Mucosa of descending colon (tissue), 3 donors: ENCODE data around the gene KCTD20. TPM values are rescaled to one million over a fixed set of nuclear protein-coding genes. Genes with fewer than 3 reads are reported as not detected.

Experiments used
- ATAC-seq: fragments of 200-7000 bp; cut with Tn5 transposase; one replicate; pipeline ENCODE4 v1.9.1; 2020; ENCODE audit warnings: mild to moderate bottlenecking, moderate library complexity
- DNase-seq, 3 donors: peaks; one replicate each; pipeline ENCODE4 v3.0.0-alpha.2; 2020
- H3K36me3 ChIP-seq: fragments of 200-600 bp; one replicate; pipeline ENCODE4 v1.8.0; 2021; ENCODE audit warnings: low read depth, mild to moderate bottlenecking
- H3K4me1 ChIP-seq: fragments of 200-600 bp; one replicate; pipeline ENCODE4 v1.8.0; 2021; ENCODE audit warnings: low read depth, mild to moderate bottlenecking
- H3K4me3 ChIP-seq: fragments of 200-600 bp; one replicate; pipeline ENCODE4 v1.8.0; 2021; ENCODE audit warnings: mild to moderate bottlenecking
- H3K9me3 ChIP-seq: fragments of 200-600 bp; one replicate; pipeline ENCODE4 v1.8.0; 2021; ENCODE audit warnings: mild to moderate bottlenecking
- CTCF ChIP-seq: fragments of 200-600 bp; IDR thresholded peaks from one replicate; pipeline ENCODE4 v1.8.0; 2022; ENCODE audit warnings: antibody characterized with exemption, mild to moderate bottlenecking
- intact Hi-C, 2 donors: fragments of 100-400 bp; cut with DNase I in 1 of 2; cut with micrococcal nuclease in 1 of 2; formaldehyde crosslinking; loops; one replicate each; pipeline versions ENCODE4 v1.11.0 to v1.11.1; 2022; cut with DNase I, micrococcal nuclease
- total RNA-seq, 3 donors: library from RNA; stranded (reverse); fragmentation: NEBNext Ultra II Directional in 2 of 3; extraction: Animal tissue kit (Norgen Biotek cat#: 25700) in 2 of 3; gene quantifications; one replicate each; pipeline versions ENCODE4 v1.2.1 to v1.2.4, GENCODE V29; 2021 to 2023
- donor health status: DM: no; HTN: no; CAD: no; lungs with moderate emphysema.
- donor health status: DM: no; HTN: no; CAD: no.
- donor health status: DM: no; HTN: yes; CAD: no.

The KCTD20 gene
- total RNA-seq, 3 donors from 2014 or later = 24.4 to 40.5 (median 28.0) TPM

- ATAC-seq (no peak), DNase-seq (no peak)
- Histone ChIP-seq H3K9me3 (no peaks in the 10 kb centered on the region), H3K36me3 (no peaks in the 10 kb centered on the region), H3K4me1 (no peaks in the 10 kb centered on the region), H3K4me3 (no peak overlapping the region)
- intact Hi-C loops = no loop called here
- no peak for TF ChIP-seq CTCF
These were observed 45.4 kb downstream of the KCTD20 start for GRCh38 chr6:36488221-36488620.

- Histone ChIP-seq H3K4me1 (no peaks in the 10 kb centered on the region), H3K36me3 (no peaks in the 10 kb centered on the region), H3K9me3 (no peaks in the 10 kb centered on the region), H3K4me3 (no peak overlapping the region)
- ATAC-seq (no peak), DNase-seq (no peak)
- intact Hi-C loops = no loop called here
- no peak for TF ChIP-seq CTCF
These were observed 46.6 kb downstream of the KCTD20 start for GRCh38 chr6:36489426-36489825.

GRCh38 chr6:36491378-36491965 lies 48.7 kb downstream of the KCTD20 start:
- ATAC-seq = no peak
- no peaks in the 10 kb centered on the region for H3K4me1 ChIP-seq

GRCh38 chr6:36492092-36492491 lies 49.3 kb downstream of the KCTD20 start:
- no peak for DNase-seq
- TF ChIP-seq CTCF = no peak
- intact Hi-C loops = no loop called here
- Histone ChIP-seq H3K36me3 (peaks cover 6% of the 10 kb centered on the region), H3K9me3 (no peaks in the 10 kb centered on the region), H3K4me3 (no peak overlapping the region), H3K4me1 (no peaks in the 10 kb centered on the region)
- ATAC-seq = no peak

More at GRCh38 chr6:36491378-36491965, 48.7 kb downstream of the KCTD20 start:
- intact Hi-C loops = no loop called here
- H3K4me3 ChIP-seq = no peak overlapping the region
- DNase-seq = no peak
- H3K9me3 ChIP-seq = no peaks in the 10 kb centered on the region
- no peak for TF ChIP-seq CTCF
- H3K36me3 ChIP-seq = no peaks in the 10 kb centered on the region

GRCh38 chr6:36492621-36493020 lies 49.8 kb downstream of the KCTD20 start:
- no peak for DNase-seq
- Histone ChIP-seq H3K4me3 (no peak overlapping the region), H3K9me3 (no peaks in the 10 kb centered on the region), H3K36me3 (peaks cover 11% of the 10 kb centered on the region), H3K4me1 (no peaks in the 10 kb centered on the region)
- TF ChIP-seq CTCF = no peak
- intact Hi-C loops = no loop called here
- ATAC-seq = no peak

- Histone ChIP-seq H3K36me3 (peaks cover 17% of the 10 kb centered on the region), H3K9me3 (no peaks in the 10 kb centered on the region), H3K4me3 (no peak overlapping the region), H3K4me1 (no peaks in the 10 kb centered on the region)
- no peak for ATAC-seq
- intact Hi-C loops = no loop called here
- no peak for DNase-seq
- TF ChIP-seq CTCF = no peak
These were observed 50.5 kb downstream of the KCTD20 start for GRCh38 chr6:36493319-36493718.
